Left kidney (tissue), 2 donors: ENCODE measurements around the gene PRDM11. TPM values are rescaled to one million over a fixed set of nuclear protein-coding genes. Genes with fewer than 3 reads are reported as not detected.

Experiments used
- DNase-seq: peaks from one replicate; pipeline ENCODE4 v3.0.0-alpha.2; 2013
- polyA plus RNA-seq: library from polyadenylated mRNA; unstranded; fragments of 120-200 nt; gene quantifications from one replicate; pipeline ENCODE4 v1.2.1, GENCODE V29; 2013; ENCODE audit not compliant: insufficient read length

The PRDM11 gene
- polyA plus RNA-seq, 1 donor = 22.1 TPM

GRCh38 chr11:45263773-45264172 lies 117.3 kb downstream of the PRDM11 start:
- no peak for DNase-seq

DNA sequence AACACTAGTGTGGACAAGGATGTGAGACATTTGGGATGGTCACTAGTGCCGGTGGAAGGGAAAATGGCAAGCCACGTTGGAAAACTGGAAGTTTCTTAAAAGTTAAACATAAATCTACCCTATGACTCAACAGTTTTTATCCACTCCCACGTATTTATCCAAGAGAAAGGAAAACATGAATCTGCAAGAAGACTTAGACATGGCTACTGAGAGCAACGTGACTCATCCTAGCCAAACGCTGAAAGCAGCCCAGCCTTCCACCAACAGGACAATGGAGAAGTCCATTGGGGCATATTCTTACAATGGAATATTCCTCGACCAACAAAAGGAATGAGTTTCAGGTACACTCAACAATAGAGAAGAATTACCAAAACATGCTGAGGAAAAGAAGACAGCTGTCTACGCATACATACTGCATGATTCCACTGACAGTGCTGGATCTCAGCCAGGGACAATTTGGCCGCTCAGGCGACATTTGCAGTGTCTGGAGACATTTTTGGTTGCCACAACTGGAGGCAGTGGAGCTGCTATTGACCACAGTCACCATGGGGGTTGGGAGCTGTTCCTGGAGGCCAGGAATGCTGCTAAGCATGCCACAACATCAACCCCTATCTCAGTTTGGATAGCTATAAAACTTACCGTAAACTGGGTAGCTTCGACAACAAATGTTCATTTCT lies 118.5 kb downstream of the PRDM11 start:
- DNase-seq = no peak

DNA sequence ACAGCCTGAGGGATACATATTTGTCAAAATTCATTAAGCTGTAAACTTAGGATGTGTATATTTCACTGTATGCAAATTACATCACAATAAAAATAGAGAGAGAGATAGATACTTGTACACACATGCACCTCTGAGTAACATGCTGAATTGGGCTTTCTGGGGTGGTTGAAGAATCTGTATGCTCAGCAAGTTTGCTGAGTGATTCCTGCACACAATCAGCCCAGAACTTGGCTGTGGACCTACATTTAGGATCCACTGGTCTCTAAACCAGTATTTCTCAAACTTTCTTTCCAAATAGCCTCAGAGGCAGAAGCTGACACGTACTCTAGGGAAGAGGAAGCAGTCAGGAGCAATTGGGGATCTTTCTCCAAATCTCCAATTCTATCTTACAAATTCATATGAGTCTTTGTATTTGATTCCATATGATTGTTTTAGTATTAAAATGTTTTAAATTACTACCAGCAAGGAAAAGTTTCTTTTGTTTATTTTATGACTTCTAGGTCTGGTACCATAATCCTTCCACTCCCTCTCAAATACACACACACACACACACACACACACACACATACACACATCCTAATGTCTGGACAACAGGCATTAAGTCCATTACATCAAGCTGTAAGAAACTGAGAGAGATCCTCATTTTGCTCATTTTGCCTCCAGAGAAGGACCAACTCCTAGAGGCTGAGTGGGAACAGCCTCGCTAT lies 119.7 kb downstream of the PRDM11 start:
- no peak for DNase-seq

- no peak for DNase-seq
These were observed 120.2 kb downstream of the PRDM11 start for GRCh38 chr11:45266676-45267020.

DNA sequence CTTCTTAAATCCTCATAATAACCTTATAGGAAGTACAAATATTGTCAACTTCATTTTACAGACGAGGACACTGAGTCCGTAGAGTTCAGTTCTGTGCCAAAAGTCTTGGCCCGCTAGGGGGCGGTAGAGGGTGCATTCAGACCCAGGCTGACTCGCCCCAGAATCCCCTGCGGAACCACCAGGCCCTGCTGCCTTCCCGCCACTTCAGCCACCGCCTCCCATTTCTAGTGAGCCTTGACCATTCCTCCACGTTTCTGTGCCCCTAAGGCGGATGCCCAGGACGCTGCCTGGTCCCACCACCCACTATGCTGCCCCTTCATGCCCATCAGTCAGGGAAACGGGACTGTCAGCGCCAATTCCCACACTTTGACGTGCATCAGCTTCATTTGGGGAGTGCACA lies 120.6 kb downstream of the PRDM11 start:
- no peak for DNase-seq

- no peak for DNase-seq
These were observed 121.3 kb downstream of the PRDM11 start for GRCh38 chr11:45267652-45268299.

DNA sequence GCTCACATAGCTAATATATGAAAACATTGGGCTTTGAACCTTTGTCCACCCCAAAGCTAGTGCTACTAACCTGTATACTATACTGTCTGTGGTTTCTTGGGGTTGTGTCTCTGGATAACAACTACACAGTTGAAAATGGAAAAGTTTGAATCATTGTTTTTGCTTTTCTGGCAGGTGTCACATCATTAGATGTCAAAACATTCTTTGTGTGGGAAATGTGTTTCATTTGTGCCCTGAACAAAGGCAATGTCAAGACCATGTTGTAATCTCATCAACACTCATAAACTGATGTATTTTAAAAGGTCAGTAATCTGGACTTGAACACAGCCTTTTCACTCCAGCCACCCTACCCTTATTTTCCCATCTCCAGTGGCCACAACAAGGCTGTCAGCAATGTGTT lies 123.2 kb downstream of the PRDM11 start:
- DNase-seq = no peak

DNA sequence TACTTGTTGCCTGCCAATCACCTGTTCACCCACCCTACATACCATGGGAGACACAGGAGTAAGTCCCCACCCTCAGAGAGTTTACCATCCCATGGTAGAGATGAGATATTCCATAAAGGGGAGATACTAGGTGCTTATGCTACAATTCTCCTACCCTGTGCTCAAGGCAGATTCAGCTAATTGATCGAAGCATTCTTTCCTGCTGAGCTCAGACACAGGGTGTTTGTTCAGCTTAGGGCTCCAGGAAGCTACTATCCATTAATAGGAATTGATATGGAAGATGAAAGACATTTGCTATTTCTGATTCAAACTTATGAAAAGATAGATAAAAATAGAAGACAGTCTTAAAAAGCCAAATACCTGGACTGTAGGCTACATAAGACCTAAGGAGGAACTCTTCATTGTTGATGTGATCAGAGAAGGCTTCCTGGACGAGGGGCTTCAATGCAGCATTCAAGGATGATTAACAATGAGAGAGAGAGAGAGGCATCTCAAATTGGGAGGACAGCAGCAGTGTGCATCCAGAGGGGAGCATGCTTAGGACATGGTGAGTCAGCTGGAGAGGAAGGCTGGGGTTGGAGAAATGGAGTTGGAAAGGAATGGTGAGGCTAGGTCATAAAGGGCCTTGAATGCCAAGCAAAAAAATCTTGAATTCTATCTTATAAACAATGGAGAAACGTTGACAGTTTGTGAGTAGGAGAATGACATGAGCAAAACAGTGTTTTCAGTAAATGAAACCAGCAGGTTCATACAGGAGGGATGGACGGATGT lies 124.7 kb downstream of the PRDM11 start:
- no peak for DNase-seq

DNA sequence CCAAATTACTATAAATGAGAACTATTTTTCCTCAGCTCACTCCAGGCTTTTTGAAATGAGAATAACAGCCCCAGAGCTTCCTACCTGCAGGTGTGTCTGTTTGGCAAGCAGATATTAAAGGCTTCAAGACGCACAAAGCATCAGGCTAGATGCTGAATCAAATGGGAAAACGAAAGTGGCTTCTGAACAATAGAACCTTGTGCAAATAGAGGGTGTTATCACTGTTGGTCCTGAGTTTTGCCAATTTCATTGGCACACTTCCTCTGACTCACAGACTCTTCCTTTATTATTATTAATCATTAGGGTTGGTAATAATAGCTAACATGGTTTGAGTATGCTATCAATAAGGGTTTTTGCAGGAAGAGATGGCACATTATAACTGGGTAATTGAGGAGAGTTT lies 126.3 kb downstream of the PRDM11 start:
- no peak for DNase-seq

DNA sequence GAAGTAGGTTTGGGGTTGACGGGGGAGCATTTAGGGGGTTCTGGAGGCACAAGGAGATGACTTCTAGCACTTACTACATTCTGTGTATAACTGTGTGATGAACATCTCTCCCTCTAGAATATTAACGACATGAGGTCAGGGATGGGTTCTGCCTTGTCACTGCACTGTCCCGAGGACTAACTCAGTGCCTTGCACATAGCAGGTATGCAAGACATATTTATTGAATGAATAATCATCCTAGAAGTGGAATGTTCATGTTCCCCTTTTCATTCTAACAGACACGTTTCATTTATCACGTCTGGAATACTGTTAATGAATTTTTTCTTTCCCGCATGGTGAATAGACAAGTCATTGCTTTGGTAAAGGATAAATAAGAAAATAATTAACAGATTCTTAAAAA lies 127.1 kb downstream of the PRDM11 start:
- no peak for DNase-seq

DNA sequence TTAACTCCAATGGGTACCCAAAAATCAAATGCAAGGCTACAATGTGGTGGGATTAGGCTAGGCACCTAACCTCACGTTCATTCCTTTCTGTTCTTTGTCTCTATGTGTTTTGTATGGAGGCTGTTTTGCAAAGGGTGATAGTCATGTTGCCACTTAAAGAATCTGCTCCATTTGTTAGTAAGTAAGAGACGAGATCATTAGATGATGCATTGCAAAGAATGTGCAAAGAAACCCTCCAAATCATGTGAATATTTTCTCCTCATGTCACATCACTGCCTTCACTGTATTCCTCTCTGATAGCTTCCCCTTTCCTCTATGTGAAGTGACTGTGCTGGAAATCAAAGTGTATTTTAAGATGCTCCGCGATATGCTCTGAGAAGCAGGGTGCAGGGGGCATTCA lies 127.8 kb downstream of the PRDM11 start:
- no peak for DNase-seq

DNA sequence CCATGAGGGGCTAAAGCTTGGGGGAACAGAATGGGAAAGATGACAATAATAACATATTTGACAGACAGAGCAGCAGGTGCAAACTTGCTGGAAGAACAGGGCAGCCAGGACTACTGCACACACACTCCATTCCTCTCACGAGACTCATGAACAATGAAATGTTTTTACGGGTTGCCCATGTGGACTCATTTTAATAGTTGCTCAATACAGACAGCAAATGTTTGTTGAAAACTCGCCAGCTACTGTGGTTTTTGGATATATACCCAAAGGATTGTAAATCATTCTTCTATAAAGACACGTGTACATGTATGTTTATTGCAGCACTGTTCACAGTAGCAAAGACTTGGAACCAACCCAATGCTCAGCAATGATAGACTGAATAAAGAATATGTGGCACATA lies 129.4 kb downstream of the PRDM11 start:
- DNase-seq = no peak

DNA sequence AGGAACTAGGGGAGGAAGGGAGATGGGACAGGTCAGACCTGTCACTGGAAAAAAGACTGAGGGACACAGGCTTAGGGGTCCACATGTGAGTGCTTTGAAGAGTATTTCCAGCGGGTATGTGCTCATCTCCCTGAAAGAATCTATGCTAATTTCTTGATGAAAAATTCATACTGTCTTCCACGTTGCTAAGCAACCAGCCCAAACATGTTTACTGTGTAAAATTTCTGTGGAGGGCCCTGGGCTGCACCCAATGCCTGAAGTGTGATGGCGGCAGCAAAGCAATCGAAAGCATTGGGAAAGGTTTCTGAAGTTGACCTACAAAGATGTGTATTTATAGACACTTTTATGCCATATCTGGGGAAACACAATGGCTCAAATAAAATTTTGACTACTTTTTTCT lies 132.3 kb downstream of the PRDM11 start:
- no peak for DNase-seq

DNA sequence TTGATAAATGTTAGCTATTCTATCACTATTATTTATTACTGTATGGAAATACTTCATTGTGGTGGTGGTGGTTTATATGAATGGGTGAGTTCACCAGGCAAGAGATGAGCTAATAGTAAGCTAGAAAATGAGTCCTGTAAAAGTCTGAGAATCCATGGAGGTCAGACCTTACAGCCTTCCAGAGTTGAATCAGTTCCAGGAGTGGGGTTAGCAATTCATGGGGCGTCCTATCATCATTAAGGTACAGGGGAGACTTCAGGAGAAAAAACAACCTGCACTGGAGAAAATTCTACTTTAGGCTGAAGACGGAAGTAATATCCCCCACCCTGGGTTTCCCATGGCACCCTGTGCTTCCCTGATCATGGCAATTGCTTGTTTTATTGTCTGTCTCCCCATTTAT lies 133.2 kb downstream of the PRDM11 start:
- no peak for DNase-seq

DNA sequence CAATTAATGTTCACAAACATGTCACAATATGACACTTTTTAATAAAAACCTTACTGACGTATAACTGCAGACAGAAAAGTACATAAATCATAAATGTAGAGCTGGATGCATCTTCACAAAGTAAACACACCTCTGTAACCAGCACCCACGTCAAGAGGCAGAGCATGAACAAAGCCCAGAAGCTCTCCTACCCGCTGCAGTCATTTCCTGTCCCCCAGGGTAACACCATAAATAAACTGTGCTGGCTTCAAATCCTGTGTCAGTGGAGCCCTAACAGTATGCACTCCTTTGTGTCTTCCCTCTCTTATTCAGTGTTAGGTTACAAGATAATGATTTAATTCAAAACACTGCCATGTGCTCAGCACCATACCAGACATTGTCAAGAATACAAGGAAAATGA lies 134.0 kb downstream of the PRDM11 start:
- DNase-seq = no peak

- DNase-seq = no peak
These were observed 135.6 kb downstream of the PRDM11 start for GRCh38 chr11:45282081-45282480.

Other genes with a start within 250 kb of the PRDM11 start
- gene TP53I11, start 195.8 kb upstream of the PRDM11 start, polyA plus RNA-seq = 63.5 TPM
- 12.6 TPM for gene SYT13, start 139.7 kb downstream of the PRDM11 start, polyA plus RNA-seq